GM20431 (cell line): ENCODE results near the gene CELA3A.

Experiments
- in situ Hi-C: fragments of 300-500 bp; cut with MseI, MboI; formaldehyde crosslinking; loops from one replicate; pipeline ENCODE4 v1.15.0; 2020; ENCODE audit warnings: low sequenced_read_pairs; ENCODE audit not compliant: unreplicated experiment

The CELA3A gene

DNA sequence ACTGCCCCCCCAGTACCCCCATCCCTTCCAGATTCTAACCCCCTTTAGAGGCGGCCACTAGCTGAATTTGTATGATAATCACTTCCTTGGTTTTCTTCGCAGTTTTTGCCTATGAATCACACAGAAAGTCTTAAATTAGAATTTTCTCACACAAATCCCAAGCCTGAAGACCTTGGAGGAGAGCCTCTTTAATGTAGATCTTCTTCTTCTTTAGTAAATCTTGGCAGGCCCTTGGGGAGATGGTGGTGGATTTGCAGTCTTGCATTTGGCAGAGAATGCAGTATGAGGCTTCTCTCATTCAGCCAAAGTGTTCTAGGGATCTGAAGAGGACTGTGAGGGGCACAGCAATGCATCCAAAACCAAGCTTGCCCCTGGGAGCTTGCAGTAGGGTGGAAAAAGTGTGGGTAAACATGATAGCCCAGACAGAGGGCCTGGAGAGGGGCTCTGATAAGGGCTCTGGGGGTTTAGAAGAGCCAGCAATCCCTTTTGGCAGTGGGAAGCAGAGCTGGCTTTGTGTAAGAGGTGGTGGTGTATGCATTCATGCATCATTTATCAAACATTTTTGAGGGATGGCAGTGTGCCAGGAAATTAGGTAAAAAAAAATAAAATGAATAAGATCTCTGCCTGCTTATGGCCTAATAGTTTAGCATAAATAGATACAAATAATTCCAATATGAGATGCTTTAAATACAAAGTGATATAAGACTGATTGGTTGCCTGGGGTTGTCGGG is 43.4 kb downstream of the CELA3A start:
- in situ Hi-C loops: no loop called here

DNA sequence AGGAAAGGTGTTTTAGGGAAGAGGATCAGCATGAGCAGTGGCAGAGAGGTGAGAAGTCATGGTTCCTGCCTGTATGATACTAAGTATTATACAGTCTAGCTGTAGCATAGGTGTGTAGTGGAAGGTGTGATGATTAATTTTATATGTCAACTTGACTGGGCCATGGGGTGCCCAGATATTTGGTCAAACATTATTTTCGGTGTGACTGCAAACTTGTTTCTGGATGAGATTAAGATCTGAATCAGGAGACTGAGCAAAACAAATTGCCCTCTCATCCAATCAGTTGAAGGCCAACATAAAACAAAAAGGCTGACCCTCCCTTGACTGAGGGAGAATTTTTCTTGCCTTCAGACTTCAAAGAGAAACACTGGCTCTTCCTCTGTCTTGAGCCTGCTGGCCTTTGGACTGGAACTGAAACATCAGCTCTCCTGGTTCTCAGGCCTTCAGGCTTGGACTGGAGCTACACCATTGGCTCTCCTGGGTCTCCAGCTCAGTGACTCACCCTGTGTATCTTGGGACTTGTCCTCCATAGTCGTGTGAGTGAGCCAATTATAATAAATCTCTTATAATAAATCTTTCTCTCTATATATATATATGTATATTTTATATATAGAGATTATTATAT is 44.3 kb downstream of the CELA3A start:
- in situ Hi-C loops: no loop called here

DNA sequence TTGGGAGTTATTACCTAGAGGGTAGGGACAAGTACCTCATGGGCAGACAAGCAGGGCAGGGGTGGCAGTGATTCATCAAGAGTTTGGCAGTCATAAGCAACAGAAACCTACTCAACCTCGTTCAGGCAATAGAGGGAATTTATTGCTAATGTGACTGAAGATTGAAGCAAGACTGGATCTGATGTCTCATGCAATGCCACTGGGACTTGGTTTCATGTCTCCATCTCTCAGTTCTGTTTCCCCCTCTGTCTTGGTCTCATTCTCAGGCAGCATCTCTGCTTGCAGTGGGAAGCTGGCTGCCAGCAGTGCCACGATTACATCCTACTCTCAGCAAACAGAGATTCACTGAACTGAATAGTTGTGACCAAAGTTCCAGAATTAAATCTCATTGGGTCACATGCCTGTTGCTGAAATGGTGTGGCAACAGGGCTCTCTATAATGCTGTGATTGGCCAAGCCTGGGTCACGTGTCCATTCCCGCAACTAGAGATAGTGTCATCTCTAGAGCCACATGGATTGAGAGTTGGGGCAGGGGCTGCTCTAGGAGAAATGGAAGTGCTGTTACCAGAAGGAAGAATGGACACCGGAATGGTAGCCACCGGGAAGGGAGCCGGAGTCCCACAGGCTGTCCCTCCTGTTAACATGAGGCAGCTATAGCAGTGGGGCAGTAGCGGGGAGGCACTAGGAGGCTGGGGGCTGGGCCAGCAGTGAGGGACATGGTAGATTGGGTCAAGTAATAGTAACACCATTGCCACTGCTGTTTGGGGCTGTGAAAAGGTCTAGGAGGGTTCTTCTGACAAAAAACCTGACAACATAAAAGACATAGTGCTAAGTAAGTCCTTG is 47.1 kb downstream of the CELA3A start:
- in situ Hi-C loops: no loop called here

DNA sequence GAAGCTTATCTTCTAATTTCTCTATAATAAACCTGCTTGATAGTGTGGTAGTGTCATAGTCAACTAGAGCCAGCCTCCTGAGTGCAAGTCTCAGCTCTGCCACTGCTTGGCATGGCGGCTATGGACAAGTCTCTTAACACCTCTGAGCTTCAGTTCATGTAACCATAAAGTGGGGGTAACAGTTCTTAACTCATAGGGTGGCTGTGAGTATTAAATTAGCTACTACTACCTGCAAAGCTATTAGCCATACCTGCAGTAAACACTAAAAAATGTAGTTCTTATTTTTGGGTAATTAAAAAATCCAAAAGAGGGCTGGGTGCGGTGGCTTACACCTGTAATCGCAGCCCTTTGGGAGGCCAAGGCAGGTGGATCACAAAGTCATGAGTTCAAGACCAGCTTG is 48.9 kb downstream of the CELA3A start:
- in situ Hi-C loops: no loop called here

DNA sequence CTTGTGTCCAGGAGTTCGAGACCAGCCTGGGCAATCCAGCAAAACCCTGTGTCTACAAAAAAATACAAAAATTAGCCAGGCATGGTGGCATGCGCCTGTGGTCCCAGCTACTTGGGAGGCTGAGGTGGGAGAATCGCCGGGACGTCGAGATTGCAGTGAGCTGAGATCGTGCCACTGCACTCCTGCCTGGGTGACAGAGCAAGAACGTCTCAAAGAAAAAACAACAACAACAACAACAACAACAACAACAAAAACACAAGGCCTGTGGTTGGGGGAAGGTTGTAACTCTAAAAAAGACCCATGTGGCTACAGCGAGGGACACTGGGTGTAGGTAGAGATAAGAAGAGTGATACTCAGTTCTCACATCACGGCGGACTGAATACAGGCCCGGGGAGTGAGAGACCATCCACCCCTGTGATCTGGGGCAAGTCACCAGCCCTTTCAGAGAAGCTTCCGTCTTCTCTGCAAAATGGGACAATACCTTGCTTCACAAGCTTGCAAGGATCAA is 50.2 kb downstream of the CELA3A start:
- in situ Hi-C loops: no loop called here

DNA sequence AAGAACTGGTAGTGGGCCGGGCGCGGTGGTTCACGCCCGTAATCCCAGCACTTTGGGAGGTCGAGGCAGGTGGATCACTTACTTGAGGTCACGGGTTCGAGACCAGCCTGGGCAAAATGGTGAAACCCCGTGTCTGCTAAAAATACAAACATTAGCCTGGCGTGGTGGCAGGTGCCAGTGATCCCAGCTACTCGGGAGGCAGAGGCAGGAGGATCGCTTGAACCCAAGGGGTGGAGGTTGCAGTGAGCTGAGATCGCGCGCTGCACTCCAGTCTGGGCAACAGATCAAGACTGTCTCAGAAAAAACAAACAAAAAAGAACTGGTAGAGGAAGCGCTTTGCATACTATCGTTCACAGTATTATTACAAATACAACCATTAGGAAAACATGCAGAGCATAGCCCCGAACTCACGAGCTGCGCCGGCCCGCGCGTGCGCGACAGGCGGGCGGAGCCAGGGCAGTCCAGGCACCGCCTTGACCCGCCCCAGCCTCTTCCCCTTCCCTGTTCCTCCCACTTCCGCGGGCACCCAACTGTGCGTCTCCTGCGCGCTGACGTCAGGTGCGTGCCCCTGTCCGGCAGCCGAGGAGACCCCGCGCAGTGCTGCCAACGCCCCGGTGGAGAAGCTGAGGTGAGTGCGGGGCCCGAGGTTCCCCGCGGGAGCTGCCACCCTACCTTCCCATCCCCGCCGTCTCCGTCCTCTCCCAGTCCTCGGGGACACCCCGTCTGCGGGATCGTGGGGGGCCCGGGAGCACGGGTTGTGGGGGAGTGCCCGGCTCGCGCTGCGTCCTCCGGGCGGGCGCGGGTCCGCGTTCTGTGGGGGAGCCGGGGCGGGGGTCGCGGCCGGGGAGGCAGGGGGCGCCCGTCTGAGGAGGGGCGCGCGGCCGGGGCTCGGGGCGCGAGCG is 50.9 kb downstream of the CELA3A start, which contains the start of gene CDC42:
CDC42 (plus strand) TSS at position 595 of the 902 bp plus-strand sequence. CDS start 25,770 bp downstream, outside the sequence.
- in situ Hi-C loops: no loop called here

DNA sequence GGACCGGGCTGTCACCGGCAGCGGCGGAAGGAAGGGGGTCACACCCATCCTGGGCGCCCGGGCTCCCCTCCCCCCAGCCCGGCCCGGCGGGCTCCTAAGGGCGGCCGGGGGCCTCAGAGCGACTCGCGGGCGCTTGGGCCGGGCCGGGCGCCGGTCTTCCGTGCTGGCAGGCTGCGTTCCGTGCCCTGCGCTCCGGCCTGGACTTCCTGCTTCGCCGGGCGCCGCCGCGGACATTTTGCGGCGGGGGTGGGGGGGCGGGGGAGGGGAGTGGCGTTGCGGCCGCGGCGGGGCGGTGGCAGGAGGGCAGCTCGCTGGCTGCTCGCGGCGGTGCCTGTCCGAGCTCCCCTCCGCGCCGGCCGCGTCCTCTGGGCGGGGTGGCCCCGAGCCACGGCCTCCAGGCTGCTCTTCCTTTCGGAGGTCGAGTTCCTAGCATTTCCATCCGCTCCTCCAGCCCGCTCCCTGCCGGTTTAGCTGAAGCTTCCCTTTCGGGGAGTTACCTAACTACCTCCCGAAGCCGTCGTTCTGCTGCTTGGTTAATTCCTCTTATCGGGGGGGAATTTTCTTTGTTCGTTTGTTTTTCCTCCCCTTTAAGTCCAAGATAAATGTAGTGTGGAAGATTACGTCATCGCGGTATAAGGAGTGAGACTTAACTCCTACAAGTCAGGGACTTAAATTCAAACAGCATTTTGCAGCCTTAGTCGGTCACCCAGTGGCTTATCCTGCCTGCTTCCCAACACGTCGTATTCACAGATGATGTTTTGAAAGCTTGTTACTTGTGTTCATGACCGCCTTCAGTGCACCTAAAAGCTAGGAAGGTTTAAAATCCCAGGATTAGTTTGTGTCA is 51.8 kb downstream of the CELA3A start:
- in situ Hi-C loops: no loop called here

DNA sequence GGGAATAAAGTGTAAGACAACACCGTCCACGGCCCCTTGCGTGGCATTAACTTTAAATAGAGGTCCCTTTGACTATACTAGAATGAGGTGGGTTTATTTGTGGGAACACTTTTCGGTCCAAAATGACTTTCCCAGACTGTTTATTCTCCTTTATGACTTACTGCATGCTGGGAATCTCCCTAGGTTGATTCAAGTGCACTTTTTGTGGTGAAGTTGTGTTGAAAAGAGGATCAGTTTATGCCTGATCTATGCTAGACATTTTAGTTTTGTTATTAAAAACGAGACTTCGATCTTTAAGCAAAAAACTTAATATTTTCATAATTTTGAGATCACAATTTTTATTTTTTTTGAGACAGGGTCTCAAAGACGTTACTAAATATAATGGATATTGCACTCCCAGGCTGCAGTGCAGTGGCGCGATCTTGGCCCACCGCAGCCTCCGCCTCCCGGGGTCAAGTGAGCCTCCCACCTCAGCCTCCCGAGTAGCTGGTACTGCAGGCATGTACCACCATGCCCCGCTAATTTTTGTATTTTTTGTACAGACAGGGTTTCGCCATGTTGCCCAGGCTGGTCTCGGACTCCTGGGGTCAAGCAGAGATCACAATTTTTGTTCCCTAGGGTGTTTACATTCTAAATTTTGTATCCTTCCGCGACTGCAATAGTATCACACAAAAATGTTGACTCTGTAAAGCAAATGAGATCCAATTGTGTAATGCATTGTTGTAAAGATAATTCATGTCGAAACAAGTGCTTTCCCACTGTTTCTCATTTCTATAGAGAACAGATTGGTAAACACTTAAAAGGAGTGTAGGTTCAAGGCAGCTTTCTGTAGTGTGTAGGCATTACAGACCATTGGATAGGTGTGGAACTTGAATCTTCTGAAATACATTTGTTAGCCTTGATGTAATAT is 52.7 kb downstream of the CELA3A start:
- in situ Hi-C loops: no loop called here

DNA sequence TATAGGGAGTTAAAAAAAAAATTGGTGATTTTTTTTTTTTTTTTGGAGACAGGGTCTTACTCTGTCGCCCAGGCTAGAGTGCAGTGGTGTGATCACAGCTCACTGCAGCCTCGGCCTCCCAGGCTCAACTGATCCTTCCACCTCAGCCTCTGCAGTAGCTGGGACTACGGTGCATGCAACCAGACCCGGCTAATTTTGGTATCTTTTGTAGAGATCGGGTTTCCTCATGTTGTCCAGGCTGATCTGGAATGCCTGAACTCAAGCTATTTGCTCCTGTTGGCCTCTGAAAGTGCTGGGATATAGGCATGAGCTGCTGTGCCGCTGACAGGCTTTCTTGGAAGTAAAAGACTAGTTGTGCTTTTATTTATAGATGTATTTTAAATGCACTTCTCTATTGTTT is 54.0 kb downstream of the CELA3A start:
- in situ Hi-C loops: no loop called here

DNA sequence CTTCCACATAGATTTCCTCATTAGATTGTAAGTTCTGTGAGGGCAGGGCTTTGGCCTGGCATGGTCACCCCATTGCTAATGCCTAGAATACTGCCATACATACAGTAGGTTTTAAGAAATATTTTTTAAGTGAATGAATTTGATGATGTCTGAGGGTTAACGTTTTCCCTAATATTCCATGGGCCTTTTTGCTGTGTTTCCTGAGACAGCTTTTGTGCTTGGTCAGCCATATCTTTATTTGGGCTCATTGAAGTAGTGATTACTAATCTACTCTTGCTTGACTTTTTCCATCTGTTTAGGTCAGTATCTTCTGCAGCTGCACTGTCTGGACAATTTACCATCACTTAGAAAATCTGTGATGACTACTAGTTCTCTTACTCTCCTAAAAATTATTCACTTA is 54.6 kb downstream of the CELA3A start:
- in situ Hi-C loops: no loop called here

DNA sequence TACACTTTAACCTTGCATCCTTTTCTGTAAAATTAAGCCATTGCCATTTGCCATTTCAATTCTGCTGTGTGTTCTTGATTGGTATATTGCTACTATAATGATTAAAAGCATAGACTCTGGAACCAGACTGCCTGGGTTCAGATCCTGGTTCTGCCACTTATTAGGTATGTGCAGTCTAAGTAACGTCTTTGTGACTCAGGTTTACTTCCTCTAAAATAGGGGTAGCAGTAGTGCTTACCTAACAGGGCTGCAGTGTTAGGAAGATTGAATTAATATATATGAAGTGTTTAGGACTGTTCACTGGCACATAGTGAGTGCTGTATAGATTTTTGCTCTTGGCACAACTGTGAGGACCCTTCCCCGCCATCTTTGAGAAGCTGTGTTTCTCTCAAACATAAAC is 55.5 kb downstream of the CELA3A start:
- in situ Hi-C loops: no loop called here

DNA sequence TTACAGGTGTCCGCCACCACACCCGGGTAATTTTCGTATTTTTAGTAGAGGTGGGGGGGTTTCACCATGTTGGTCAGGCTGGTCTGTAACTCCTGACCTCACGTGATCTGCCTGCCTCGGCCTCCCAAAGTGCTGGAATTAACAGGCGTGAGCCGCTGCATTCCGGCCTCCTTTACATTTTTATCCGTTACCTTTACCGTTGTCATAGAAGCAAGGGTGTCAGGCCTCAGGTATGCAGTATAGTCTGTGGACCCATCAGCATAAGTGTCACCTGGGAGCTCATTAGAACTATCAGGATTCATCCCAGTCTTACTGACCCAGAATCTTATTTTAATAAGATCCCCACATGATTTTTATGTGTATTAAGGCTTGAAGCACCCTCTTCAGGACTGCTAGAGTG is 56.4 kb downstream of the CELA3A start:
- in situ Hi-C loops: no loop called here
